CD4-positive, alpha-beta T cell (primary cell): Measurements from ENCODE around the gene P2RX4. TPM values are rescaled to one million over a fixed set of nuclear protein-coding genes. Genes with fewer than 3 reads are reported as not detected.

ENCODE experiments used
- ATAC-seq: fragments of 200-7000 bp; cut with Tn5 transposase; one replicate; pipeline ENCODE4 v1.10.0; 2022; ENCODE audit warnings: mild to moderate bottlenecking; ENCODE audit not compliant: poor library complexity
- CTCF ChIA-PET: fragments of 350-600 bp; sonication (Branson Sonifier 250); formaldehyde crosslinking; loops from one replicate; lab custom pipeline; 2021; ENCODE audit warnings: antibody characterized with exemption, inconsistent platforms; lab: Charles Lee
- POLR2A ChIA-PET: fragments of 350-600 bp; sonication (Branson Sonifier 250); formaldehyde crosslinking; loops from one replicate; lab custom pipeline; 2021; ENCODE audit warnings: antibody characterized with exemption, inconsistent platforms; lab: Charles Lee
- DNase-seq, 14 experiments: peaks; one replicate each; pipeline ENCODE4 v3.0.0-alpha.2; 2013 to 2020; ENCODE audit warnings: mixed read lengths in 2 of 14
- H3K27ac ChIP-seq, 2 donors: one replicate each; pipeline versions ENCODE4 v1.5.1 to v1.7.0; 2013; ENCODE audit warnings: low read length in 2 of 2, low read depth in 1 of 2, mild to moderate bottlenecking in 1 of 2
- H3K27me3 ChIP-seq, 2 experiments: 1 replicate in 1 of 2; 2 replicates in 1 of 2; pipeline versions ENCODE4 v1.6.1 to v1.7.0; 2013; ENCODE audit warnings: low read length in 2 of 2, control low read depth in 1 of 2, mild to moderate bottlenecking in 1 of 2, moderate library complexity in 1 of 2; ENCODE audit not compliant: insufficient read depth in 2 of 2, control insufficient read depth in 1 of 2
- H3K36me3 ChIP-seq: one replicate; pipeline ENCODE4 v1.6.1; 2013; ENCODE audit warnings: low read length, control low read depth; ENCODE audit not compliant: insufficient read depth
- H3K4me1 ChIP-seq: one replicate; pipeline ENCODE4 v1.6.1; 2013; ENCODE audit warnings: low read length, control low read depth; ENCODE audit not compliant: insufficient read depth
- H3K4me3 ChIP-seq: one replicate; pipeline ENCODE4 v1.5.1; 2013; ENCODE audit warnings: mild to moderate bottlenecking, low read length, moderate library complexity
- H3K9me3 ChIP-seq, 2 experiments: 1 replicate in 1 of 2; 2 replicates in 1 of 2; pipeline versions ENCODE4 v1.6.1 to v1.7.0; 2013; ENCODE audit warnings: low read length in 2 of 2, mild to moderate bottlenecking in 2 of 2, control low read depth in 1 of 2, moderate library complexity in 1 of 2; ENCODE audit not compliant: control insufficient read depth in 1 of 2, insufficient read depth in 1 of 2
- H3K27ac Mint-ChIP-seq: one replicate; pipeline ENCODE4 v1.8.0; 2020; ENCODE audit warnings: mixed read lengths
- H3K27me3 Mint-ChIP-seq: one replicate; pipeline ENCODE4 v1.8.0; 2021; ENCODE audit warnings: mixed read lengths
- H3K36me3 Mint-ChIP-seq: one replicate; pipeline ENCODE4 v1.8.0; 2021; ENCODE audit warnings: low read depth, mixed read lengths
- H3K4me1 Mint-ChIP-seq: one replicate; pipeline ENCODE4 v1.8.0; 2021; ENCODE audit warnings: low read depth, mixed read lengths
- H3K4me3 Mint-ChIP-seq: one replicate; pipeline ENCODE4 v1.8.0; 2020; ENCODE audit warnings: mild to moderate bottlenecking, mixed read lengths
- H3K9me3 Mint-ChIP-seq: one replicate; pipeline ENCODE4 v1.8.0; 2020; ENCODE audit warnings: mixed read lengths
- intact Hi-C, 2 experiments: fragments of 100-400 bp; cut with DNase I in 1 of 2; cut with micrococcal nuclease in 1 of 2; formaldehyde crosslinking; loops; one replicate each; pipeline versions ENCODE4 v1.15.1 to v1.9.0; 2023 to 2025; cut with DNase I, micrococcal nuclease
- total RNA-seq, 174 experiments: library from RNA in 2 of 174; stranded (reverse) in 2 of 174; gene quantifications; one replicate each; pipeline ENCODE4 v1.2.3 and lab custom pipeline; 2021 to 2026
- TF ChIP-seq, protein P1 (sequence below): fragments of 200-600 bp; IDR thresholded peaks from one replicate; pipeline ENCODE4 v1.8.0; 2022; ENCODE audit warnings: antibody characterized with exemption, mild to moderate bottlenecking

P2RX4 gene
- total RNA-seq, 2 experiments from 2014 or later: 36.2 to 37.4 TPM

DNA sequence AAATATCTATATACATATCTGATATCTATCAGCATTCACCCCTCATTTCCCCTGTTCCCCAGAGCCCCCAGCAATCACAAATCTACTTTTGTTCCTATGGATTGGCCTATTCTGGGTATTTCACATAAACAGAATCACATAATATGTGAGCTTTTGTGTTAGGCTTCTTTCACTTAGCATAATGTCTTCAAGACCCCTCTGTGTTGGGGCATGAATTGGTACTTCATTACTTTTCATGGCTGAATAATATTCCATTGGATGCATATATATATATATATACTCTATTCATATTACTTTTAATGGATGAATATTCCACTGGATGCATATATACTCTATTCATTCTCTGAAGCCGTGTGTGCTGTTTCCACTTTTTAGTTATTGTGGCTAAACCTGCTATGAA, 57.9 kb downstream of the P2RX4 start:
- H3K4me1 ChIP-seq: no peaks in the 10 kb centered on the region
- intact Hi-C loops: no loop called here
- ChIA-PET CTCF (no interaction called here), POLR2A (interaction anchor here (0.5 kb wide), 1 partner anchor 136 kb away, joined by 3 read pairs; no protein-coding TSS in a partner anchor)
- Mint-ChIP-seq H3K36me3 (peaks cover 46% of the 10 kb centered on the region), H3K27ac (no peak overlapping the region), H3K4me3 (no peak overlapping the region), H3K27me3 (no peaks in the 10 kb centered on the region), H3K4me1 (no peaks in the 10 kb centered on the region), H3K9me3 (no peaks in the 10 kb centered on the region)
- no peaks in the 10 kb centered on the region for H3K9me3 ChIP-seq
- no peak overlapping the region for H3K4me3 ChIP-seq
- H3K36me3 ChIP-seq: peaks cover 38% of the 10 kb centered on the region
- TF ChIP-seq, protein P1, sequence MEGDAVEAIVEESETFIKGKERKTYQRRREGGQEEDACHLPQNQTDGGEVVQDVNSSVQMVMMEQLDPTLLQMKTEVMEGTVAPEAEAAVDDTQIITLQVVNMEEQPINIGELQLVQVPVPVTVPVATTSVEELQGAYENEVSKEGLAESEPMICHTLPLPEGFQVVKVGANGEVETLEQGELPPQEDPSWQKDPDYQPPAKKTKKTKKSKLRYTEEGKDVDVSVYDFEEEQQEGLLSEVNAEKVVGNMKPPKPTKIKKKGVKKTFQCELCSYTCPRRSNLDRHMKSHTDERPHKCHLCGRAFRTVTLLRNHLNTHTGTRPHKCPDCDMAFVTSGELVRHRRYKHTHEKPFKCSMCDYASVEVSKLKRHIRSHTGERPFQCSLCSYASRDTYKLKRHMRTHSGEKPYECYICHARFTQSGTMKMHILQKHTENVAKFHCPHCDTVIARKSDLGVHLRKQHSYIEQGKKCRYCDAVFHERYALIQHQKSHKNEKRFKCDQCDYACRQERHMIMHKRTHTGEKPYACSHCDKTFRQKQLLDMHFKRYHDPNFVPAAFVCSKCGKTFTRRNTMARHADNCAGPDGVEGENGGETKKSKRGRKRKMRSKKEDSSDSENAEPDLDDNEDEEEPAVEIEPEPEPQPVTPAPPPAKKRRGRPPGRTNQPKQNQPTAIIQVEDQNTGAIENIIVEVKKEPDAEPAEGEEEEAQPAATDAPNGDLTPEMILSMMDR: no peak
- DNase-seq: no peak
- no peaks in the 10 kb centered on the region for H3K27me3 ChIP-seq
- ATAC-seq: no peak
- no peak overlapping the region for H3K27ac ChIP-seq

DNA sequence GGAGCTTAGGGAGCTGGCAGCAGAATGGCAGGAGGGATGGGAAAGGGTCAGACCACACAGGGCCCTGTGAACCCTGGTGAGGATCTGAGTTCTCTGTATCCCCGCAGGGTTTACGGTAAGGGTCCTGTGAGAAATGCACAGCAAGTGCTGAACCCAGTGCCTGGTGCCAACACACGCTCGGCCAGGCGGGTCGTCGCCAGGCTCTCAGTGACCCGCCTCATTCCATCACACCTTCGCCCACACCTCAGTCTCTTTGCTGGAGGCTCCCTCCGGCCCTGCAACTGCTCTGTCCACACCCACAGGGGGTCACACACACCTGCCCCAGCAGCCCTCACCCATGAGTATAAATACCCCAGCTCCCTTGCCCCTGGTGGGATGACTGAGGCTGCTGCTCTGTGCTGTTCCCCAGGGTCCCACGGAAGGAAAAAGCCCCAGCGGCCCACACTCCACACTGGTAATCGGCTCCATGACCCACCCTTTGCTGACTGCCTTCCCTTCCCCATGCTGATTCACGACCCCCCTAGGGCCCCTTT, 63.5 kb downstream of the P2RX4 start:
- Histone ChIP-seq H3K4me3 (no peak overlapping the region), H3K27ac (no peak overlapping the region), H3K4me1 (no peaks in the 10 kb centered on the region), H3K27me3 (no peaks in the 10 kb centered on the region), H3K36me3 (peaks cover 35% of the 10 kb centered on the region), H3K9me3 (no peaks in the 10 kb centered on the region)
- Mint-ChIP-seq H3K9me3 (no peaks in the 10 kb centered on the region), H3K4me3 (no peak overlapping the region), H3K27ac (no peak overlapping the region), H3K4me1 (peaks cover 6% of the 10 kb centered on the region), H3K27me3 (no peaks in the 10 kb centered on the region), H3K36me3 (peaks cover 44% of the 10 kb centered on the region)
- ATAC-seq: no peak
- DNase-seq: no peak
- TF ChIP-seq, protein P1: no peak
- ChIA-PET POLR2A (interaction anchor here (1.0 kb wide), 1 partner anchor 33 kb away, joined by 3 read pairs; no protein-coding TSS in a partner anchor), CTCF (no interaction called here)
- intact Hi-C loops: no loop called here

DNA sequence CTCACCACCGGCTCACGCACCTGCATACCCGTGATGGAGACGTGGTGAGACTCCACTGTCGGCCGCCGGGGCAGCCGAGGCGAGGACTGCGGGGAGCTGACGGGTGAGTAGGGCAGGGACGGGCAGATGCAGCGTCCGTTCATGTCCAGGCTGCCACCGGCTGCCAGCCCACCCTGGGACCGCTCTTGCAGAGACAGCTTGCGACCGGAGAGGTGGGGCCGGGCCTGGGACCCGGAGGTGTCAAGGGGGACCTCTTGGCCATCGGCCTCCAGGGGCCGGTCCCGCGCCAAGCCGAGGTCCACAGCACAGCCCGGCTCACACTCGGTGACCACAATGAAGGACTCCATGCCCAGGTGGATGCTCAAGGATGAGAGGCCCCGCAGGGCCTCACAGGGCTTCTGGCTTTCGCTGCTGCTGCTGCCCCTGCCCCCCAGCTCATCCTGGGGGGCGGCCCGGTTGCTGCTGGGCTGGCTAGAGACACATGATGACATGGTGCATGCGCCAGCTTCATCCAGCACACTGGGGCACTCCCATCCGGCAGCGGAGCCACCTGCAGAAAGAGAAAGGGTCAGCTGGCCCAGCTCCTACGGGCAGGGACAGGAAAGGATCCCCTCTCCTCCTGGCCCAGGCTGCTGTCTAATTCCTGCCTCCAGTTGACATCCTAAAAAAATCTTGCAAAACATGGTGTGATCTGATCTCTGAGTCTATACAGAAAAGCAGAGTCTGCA, 64.3 kb downstream of the P2RX4 start:
- no peak overlapping the region for H3K27ac ChIP-seq
- intact Hi-C loops: no loop called here
- no peaks in the 10 kb centered on the region for H3K9me3 ChIP-seq
- ChIA-PET POLR2A (interaction anchor here (1.0 kb wide), 1 partner anchor 34 kb away, joined by 3 read pairs; no protein-coding TSS in a partner anchor), CTCF (no interaction called here)
- Mint-ChIP-seq H3K36me3 (peaks cover 43% of the 10 kb centered on the region), H3K9me3 (no peaks in the 10 kb centered on the region), H3K27me3 (no peaks in the 10 kb centered on the region), H3K4me1 (peaks cover 6% of the 10 kb centered on the region), H3K4me3 (no peak overlapping the region), H3K27ac (no peak overlapping the region)
- H3K36me3 ChIP-seq: peaks cover 30% of the 10 kb centered on the region
- ATAC-seq: no peak
- H3K27me3 ChIP-seq: no peaks in the 10 kb centered on the region
- no peak overlapping the region for H3K4me3 ChIP-seq
- TF ChIP-seq, protein P1: no peak
- DNase-seq: no peak
- no peaks in the 10 kb centered on the region for H3K4me1 ChIP-seq
